Fibroblast of villous mesenchyme (primary cell): Measurements from ENCODE around the gene IGFBP3. TPM values are rescaled to one million over a fixed set of nuclear protein-coding genes. Genes with fewer than 3 reads are reported as not detected.

Experiments used
- DNase-seq: peaks from one replicate; pipeline ENCODE4 v3.0.0-alpha.2; 2010; ENCODE audit warnings: low read depth
- H3K4me3 ChIP-seq: 2 replicates; pipeline ENCODE4 v1.5.1; 2011; ENCODE audit warnings: low read depth, mild to moderate bottlenecking, low read length
- CTCF ChIP-seq: IDR thresholded peaks from 2 replicates; pipeline ENCODE4 v1.5.1; 2012; ENCODE audit warnings: low read depth, mild to moderate bottlenecking, low read length; ENCODE audit not compliant: insufficient read depth
- total RNA-seq: library from RNA; depleted of rRNA; stranded (reverse); fragments of >200 nt; gene quantifications from 2 replicates; pipeline ENCODE4 v1.2.3, GENCODE V29; 2012

Gene IGFBP3
- total RNA-seq, 1 donor: 88.5 TPM

GRCh38 chr7:45884136-45884535 lies 36.9 kb downstream of the IGFBP3 start:
- no peak for DNase-seq
- TF ChIP-seq CTCF: no peak
- H3K4me3 ChIP-seq: no peak overlapping the region

- TF ChIP-seq CTCF: no peak
- no peak overlapping the region for H3K4me3 ChIP-seq
- no peak for DNase-seq
Observed at GRCh38 chr7:45882465-45882810, 38.6 kb downstream of the IGFBP3 start.

- no peak for TF ChIP-seq CTCF
- H3K4me3 ChIP-seq: no peak overlapping the region
- peak; percentile 94 for DNase-seq
Observed at GRCh38 chr7:45881759-45882464, 39.2 kb downstream of the IGFBP3 start.

- no peak for DNase-seq
- TF ChIP-seq CTCF: no peak
- H3K4me3 ChIP-seq: no peak overlapping the region
Observed at GRCh38 chr7:45881280-45881758, 39.8 kb downstream of the IGFBP3 start.

- no peak for DNase-seq
- no peak for TF ChIP-seq CTCF
- no peak overlapping the region for H3K4me3 ChIP-seq
Observed at GRCh38 chr7:45880433-45880860, 40.6 kb downstream of the IGFBP3 start.

- no peak overlapping the region for H3K4me3 ChIP-seq
- no peak for TF ChIP-seq CTCF
- DNase-seq: no peak
Observed at GRCh38 chr7:45878457-45879144, 42.5 kb downstream of the IGFBP3 start.
